ENCODE measurements around the gene NANS. TPM values are rescaled to one million over a fixed set of nuclear protein-coding genes. Genes with fewer than 3 reads are reported as not detected.

NANS gene
- total RNA-seq, 1 donor from 2014 or later = 64.4 TPM

DNA sequence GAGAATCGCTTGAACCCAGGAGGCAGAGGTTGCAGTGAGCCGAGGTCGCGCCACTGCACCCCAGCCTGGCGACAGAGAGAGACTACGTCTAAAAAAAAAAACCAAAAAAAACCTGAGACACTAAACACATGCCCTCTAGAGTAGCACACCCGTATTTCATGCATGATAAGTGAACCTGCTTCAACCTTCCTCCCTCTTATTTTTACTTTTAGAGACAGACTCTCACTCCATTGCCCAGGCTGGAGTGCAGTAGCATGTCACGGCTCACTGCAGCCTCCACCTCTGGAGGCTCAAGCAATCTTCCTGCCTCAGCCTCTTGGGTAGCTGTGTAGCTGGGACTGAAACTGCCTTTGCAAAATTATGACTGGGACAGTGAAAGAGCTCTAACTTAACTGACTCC is 17.6 kb upstream of the NANS start:
- intact Hi-C loops (cut with micrococcal nuclease) = no loop called here

GRCh38 chr9:98039607-98040017 is 16.9 kb upstream of the NANS start:
- intact Hi-C loops (cut with micrococcal nuclease) = no loop called here

DNA sequence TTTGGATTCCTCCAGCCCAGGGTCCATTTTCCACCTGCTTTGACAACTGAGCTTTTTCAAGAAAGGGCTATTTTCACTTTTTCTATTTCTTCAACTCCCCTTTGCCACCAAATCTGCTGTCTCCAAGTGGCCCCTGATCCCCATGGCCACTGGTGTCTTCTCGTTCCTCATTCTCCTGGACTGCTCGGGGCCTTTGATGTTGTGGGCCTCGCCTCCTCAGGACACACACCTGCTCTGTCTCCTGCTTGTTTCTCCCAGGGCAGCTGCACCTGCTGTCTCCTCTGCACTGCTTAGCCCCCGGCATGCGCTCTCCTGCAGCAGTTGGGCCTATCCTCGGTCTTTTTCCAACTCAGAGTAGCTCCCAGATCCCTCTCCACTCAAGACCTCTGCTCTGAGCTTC is 16.3 kb upstream of the NANS start:
- intact Hi-C loops (cut with micrococcal nuclease) = no loop called here

DNA sequence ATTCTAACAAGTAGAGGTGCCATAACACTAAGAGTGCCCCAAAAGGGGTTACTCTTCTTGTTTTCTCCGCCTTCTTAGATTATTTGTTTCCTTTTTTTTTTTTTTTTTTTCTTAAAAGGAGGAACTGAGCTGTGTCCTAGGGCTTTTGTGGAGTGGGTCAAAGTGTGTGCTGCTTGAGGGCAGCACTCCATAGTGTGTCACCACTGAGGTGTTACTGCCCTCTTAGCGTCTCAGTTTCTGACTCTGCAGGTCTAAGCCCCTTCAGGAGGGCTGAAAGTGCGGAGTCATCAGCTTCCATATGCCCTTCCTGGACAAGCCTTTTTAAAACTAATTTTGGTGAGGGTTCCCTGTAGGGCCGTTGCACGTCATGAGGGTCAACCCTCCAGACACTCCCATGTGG is 12.6 kb upstream of the NANS start:
- intact Hi-C loops (cut with micrococcal nuclease) = no loop called here

- intact Hi-C loops (cut with micrococcal nuclease) = loop anchor here (1.0 to 5.0 kb wide), 3 partner anchors 11 to 348 kb away; partner anchors contain the start of genes NANS, TBC1D2 and XPA
These were observed 11.0 kb upstream of the NANS start for GRCh38 chr9:98045234-98046179.

GRCh38 chr9:98046180-98046543 is 10.4 kb upstream of the NANS start:
- intact Hi-C loops (cut with micrococcal nuclease) = loop anchor here (5.0 kb wide), 1 partner anchor 349 kb away; the partner anchor contains the start of gene XPA

DNA sequence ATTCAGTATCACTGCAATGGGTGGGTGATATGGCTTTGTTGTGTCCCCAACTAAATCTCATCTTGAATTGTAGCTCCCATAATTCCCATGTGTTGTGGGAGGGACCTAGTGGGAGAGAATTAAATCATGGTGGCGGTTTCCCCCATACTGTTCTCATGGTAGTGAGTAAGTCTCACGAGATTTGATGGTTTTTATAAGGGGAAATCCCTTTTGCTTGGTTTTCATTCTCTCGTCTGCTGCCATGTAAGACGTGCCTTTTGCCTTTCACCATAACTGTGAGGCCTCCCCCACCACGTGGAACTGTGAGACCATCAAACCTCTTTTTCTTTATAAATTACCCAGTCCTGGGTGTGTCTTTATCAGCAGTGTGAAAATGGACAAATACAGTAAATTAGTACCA is 9.5 kb upstream of the NANS start:
- intact Hi-C loops (cut with micrococcal nuclease) = loop anchor here (5.0 kb wide), 1 partner anchor 350 kb away; the partner anchor contains the start of gene XPA

DNA sequence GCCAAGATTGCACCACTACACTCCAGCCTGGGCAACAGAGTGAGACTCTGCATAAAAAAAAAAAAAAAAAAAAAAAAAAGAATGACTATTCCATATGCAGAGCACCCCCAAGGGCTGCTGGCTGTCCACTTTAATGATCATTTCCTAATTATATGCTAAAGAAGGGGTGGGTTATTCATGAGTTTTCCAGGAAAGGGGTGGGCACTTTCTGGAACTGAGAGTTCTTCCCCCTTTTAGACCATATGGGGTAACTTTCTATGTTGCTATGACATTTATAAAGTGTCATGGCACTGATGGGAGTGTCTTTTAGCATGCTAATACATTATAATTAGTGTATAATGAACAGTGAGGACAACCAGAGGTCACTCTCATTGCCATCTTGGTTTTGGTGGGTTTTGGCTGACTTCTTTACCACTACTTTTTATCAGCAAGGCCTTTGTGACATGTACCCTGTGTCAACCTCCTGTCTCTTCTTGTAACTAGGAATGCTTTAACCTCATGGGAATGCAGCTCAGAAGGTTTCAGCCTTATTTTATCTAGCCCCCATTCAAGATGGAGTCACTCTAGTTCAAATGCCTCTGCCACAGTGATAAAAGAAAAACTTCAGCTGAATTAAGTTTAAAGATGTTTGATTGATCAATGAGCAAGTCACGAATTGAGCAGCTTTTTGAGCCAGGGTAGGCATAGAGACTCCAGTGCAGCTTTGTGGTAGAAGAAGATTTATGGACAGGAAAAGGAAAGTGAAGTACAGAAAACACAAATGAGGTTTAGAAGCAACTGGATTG is 7.1 kb upstream of the NANS start:
- intact Hi-C loops (cut with micrococcal nuclease) = loop anchor here (5.0 kb wide), 1 partner anchor 352 kb away; the partner anchor contains the start of gene XPA

DNA sequence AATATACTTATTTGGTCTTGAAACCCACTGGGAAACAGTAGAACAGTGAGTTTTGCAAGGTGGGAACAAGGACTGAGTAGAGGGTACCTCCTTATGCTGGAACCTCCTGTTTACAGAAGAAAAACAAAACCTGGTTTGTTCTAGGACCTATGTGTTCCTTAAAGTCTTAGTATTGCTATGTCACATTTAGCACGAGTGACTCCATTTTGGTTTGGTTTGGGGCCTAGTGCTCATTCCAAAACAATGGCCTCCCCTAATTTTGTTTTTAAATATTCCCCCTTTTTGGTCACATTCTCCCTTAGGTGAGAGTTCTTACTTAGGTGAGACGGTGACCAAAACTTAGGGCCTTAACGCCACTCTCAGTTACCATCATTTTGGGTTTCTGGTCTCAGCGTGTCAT is 6.2 kb upstream of the NANS start:
- intact Hi-C loops (cut with micrococcal nuclease) = no loop called here

DNA sequence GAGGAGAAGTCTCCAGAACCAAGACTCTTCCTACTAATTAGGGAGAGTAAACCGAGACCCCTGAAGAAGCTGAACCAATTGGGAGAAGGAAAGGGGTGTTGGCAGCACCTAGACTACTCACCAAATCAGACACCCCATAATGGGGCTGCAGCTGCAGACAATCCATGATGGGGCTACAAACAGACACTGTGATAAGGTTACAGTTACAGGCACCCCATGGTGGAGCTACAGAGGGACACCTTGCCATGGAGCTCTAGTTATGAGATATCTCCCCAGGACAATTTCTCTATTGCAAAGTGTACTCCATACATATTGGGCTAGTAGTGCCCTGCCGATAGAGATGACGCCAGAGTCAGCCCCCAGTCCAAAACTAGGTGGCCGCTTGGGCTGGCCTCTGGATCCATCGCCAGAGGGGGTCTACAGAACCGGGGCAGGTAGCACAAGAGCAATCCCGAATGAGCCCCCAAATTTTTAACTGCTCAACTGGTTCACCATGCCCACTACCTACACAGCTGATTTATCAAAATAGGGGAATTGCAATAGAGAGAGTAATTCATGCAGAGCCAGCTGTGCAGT is 2.1 kb upstream of the NANS start:
- intact Hi-C loops (cut with micrococcal nuclease) = no loop called here

- intact Hi-C loops (cut with micrococcal nuclease) = loop anchor here (1.0 to 5.0 kb wide), 4 partner anchors 46 to 1048 kb away; partner anchors contain the start of genes NCBP1, TGFBR1, TRMO and TSTD2
These were observed 737 bp downstream of the NANS start for GRCh38 chr9:98057138-98057799.

GRCh38 chr9:98062161-98062560 is 5.6 kb downstream of the NANS start:
- intact Hi-C loops (cut with micrococcal nuclease) = no loop called here

- intact Hi-C loops (cut with micrococcal nuclease) = no loop called here
These were observed 8.3 kb downstream of the NANS start for GRCh38 chr9:98064623-98065392.

DNA sequence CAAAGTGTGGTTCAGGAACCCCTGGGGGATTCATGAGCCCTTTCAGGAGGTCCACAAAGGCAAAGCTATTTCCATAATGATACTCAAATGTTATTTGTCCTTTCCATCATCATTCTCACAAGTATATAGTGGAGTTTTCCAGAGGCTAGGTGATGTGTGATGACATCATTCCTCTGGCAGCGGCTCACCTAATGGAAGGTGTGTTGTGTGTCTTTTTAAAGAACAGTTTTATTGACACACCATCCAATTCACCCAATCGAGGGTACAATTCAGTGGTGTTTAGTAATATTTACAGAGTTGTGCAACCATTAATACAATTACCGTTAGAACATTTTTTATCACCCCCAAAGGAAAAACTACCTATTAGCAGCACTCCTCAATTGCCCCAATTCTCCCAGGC is 9.7 kb downstream of the NANS start:
- intact Hi-C loops (cut with micrococcal nuclease) = no loop called here

- intact Hi-C loops (cut with micrococcal nuclease) = no loop called here
These were observed 10.7 kb downstream of the NANS start for GRCh38 chr9:98067184-98067583.

DNA sequence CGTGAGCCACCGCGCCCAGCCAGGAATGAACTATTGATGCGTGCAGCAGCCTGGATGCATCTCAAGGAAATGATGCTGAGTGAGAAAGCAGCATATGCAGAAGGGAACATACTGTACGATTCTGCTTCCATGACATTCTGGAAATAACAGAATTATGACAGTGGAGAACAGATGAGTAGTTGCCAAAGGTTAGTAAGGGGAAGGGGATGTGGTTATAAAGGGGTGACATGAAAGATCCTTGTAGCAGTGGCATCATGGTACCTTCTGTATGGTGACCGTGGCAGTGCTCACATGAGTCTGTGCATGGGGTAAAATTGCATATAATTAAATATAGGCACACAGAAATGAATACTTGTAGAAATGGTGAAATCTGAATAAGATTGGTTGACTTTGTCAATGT is 13.0 kb downstream of the NANS start:
- intact Hi-C loops (cut with micrococcal nuclease) = no loop called here

GRCh38 chr9:98070704-98071103 is 14.2 kb downstream of the NANS start:
- intact Hi-C loops (cut with micrococcal nuclease) = no loop called here

GRCh38 chr9:98071737-98072136 is 15.2 kb downstream of the NANS start:
- intact Hi-C loops (cut with micrococcal nuclease) = no loop called here

DNA sequence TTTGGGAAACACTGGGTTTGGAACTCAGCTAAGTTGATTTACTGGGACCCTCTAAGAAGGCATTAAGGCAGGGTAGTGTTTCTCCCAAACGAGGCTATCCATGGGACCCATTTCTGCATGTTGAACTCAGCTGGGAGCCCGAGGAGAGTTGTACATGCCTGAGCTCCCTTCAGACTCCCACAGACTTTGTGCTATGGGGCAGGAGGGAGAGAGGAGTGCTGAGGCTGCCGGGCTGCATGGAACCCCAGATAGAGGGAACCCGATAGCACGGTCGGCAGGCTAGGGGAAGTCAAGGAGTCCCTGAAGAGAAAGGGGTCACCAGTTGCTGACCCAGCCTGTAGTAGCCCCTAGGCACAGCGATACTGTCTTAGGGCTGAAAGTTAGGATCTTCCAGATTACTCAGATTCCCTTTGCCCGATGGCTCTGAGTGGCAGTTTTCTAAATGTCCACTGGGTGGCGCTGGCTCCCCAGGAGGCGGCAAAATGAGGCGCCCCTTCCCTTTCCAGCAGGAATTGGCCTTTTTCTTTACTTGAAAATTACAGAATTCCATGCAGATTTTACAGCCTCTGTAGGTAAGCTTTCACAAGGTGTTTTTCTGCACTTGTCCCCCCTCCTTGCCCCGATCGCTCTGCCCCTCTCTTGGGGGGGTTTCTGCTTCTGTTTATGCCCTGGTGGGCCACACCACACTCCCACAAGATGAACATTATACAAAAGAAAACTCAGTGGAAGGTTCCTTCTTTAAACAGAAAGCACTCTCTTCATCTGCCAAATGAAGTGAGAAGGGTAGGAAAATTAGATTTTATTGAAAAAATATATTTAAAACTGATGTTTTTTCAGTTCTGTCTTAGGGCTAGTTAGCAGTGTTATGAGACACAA is 17.8 kb downstream of the NANS start:
- intact Hi-C loops (cut with micrococcal nuclease) = loop anchor here (1.0 to 2.0 kb wide), 3 partner anchors 44 to 189 kb away; partner anchors contain the start of gene TRIM14
